Hepatocyte (in vitro differentiated cells): ENCODE results near the gene IP6K2. TPM values are rescaled to one million over a fixed set of nuclear protein-coding genes. Genes with fewer than 3 reads are reported as not detected.
"Not testable (repeated sequence)": the region's sequence is repeated elsewhere in the genome, so short reads cannot be mapped to it uniquely, and the experiment has no call there.

Source experiments
- DNase-seq: peaks from one replicate; pipeline ENCODE4 v3.0.0-alpha.2; 2016; ENCODE audit warnings: low spot score
- H2AFZ ChIP-seq: fragments of 200-600 bp; sonication (generic); 2 replicates; pipeline ENCODE4 v1.6.0; 2016; ENCODE audit warnings: antibody characterized with exemption, mild to moderate bottlenecking
- H3K27ac ChIP-seq: fragments of 200-600 bp; sonication (generic); 2 replicates; pipeline ENCODE4 v1.5.1; 2016; ENCODE audit warnings: mild to moderate bottlenecking
- H3K27me3 ChIP-seq: fragments of 200-600 bp; sonication (generic); 2 replicates; pipeline ENCODE4 v1.6.1; 2016
- H3K36me3 ChIP-seq: fragments of 200-600 bp; sonication (generic); replicated peaks from 2 replicates; pipeline ENCODE4 v1.5.1; 2016; ENCODE audit warnings: low read depth; ENCODE audit not compliant: insufficient read depth
- H3K4me1 ChIP-seq: fragments of 200-600 bp; sonication (generic); 2 replicates; pipeline ENCODE4 v1.5.1; 2016; ENCODE audit warnings: mild to moderate bottlenecking, moderate library complexity; ENCODE audit not compliant: insufficient read depth
- H3K4me2 ChIP-seq: fragments of 200-600 bp; sonication (generic); 2 replicates; pipeline ENCODE4 v1.6.0; 2016
- H3K4me3 ChIP-seq: fragments of 200-600 bp; sonication (generic); 2 replicates; pipeline ENCODE4 v1.5.1; 2016; ENCODE audit warnings: mild to moderate bottlenecking
- H3K79me2 ChIP-seq: fragments of 200-600 bp; sonication (generic); 2 replicates; pipeline ENCODE4 v1.6.0; 2017; ENCODE audit warnings: mild to moderate bottlenecking
- H3K9me2 ChIP-seq: fragments of 200-600 bp; sonication (generic); replicated peaks from 2 replicates; pipeline ENCODE4 v1.6.0; 2017; ENCODE audit warnings: mild to moderate bottlenecking; ENCODE audit not compliant: insufficient read depth
- H3K9me3 ChIP-seq: fragments of 200-600 bp; sonication (generic); 2 replicates; pipeline ENCODE4 v1.5.1; 2016; ENCODE audit warnings: low read depth, mild to moderate bottlenecking
- H4K20me1 ChIP-seq: fragments of 200-600 bp; sonication (generic); 2 replicates; pipeline ENCODE4 v1.6.0; 2016; ENCODE audit warnings: mild to moderate bottlenecking; ENCODE audit not compliant: insufficient read depth, poor library complexity, severe bottlenecking
- EZH2 ChIP-seq: fragments of 200-600 bp; sonication (generic); IDR thresholded peaks from 2 replicates; pipeline ENCODE4 v1.6.1; 2016; ENCODE audit warnings: antibody characterized with exemption, mild to moderate bottlenecking, borderline replicate concordance
- EZH2phosphoT487 ChIP-seq: fragments of 200-600 bp; sonication (generic); IDR thresholded peaks from one replicate; pipeline ENCODE4 v1.6.1; 2018; ENCODE audit warnings: antibody characterized with exemption, mild to moderate bottlenecking, low read depth, moderate library complexity; ENCODE audit not compliant: unreplicated experiment, severe bottlenecking
- WGBS: methylation state at CpG from one replicate; pipeline ENCODE4 v1.1.6; 2016; ENCODE audit warnings: low lambda C conversion rate; ENCODE audit errors: missing lambda C conversion rate; 5-methylcytosine and 5-hydroxymethylcytosine counted together
- polyA plus RNA-seq: library from polyadenylated mRNA; unstranded; fragments of >200 nt; fragmentation: Nextera tagmentation; extraction: Ambion mirVana; gene quantifications from 2 replicates; pipeline ENCODE4 v1.2.1, GENCODE V29; 2016
- total RNA-seq: library from RNA; depleted of rRNA; stranded (reverse); fragments of >200 nt; gene quantifications from 2 replicates; pipeline ENCODE4 v1.2.3, GENCODE V29; 2014
- TF ChIP-seq, protein P1 (sequence below): fragments of 200-600 bp; sonication (generic); IDR thresholded peaks from 2 replicates; pipeline ENCODE4 v1.5.1; 2016; ENCODE audit warnings: antibody characterized with exemption, mild to moderate bottlenecking; ENCODE audit not compliant: poor library complexity

The IP6K2 gene, protein sequence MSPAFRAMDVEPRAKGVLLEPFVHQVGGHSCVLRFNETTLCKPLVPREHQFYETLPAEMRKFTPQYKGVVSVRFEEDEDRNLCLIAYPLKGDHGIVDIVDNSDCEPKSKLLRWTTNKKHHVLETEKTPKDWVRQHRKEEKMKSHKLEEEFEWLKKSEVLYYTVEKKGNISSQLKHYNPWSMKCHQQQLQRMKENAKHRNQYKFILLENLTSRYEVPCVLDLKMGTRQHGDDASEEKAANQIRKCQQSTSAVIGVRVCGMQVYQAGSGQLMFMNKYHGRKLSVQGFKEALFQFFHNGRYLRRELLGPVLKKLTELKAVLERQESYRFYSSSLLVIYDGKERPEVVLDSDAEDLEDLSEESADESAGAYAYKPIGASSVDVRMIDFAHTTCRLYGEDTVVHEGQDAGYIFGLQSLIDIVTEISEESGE
- 99.3 and 112 TPM in 2 replicates for total RNA-seq
- polyA plus RNA-seq: 155 and 169 TPM in 2 replicates

DNA sequence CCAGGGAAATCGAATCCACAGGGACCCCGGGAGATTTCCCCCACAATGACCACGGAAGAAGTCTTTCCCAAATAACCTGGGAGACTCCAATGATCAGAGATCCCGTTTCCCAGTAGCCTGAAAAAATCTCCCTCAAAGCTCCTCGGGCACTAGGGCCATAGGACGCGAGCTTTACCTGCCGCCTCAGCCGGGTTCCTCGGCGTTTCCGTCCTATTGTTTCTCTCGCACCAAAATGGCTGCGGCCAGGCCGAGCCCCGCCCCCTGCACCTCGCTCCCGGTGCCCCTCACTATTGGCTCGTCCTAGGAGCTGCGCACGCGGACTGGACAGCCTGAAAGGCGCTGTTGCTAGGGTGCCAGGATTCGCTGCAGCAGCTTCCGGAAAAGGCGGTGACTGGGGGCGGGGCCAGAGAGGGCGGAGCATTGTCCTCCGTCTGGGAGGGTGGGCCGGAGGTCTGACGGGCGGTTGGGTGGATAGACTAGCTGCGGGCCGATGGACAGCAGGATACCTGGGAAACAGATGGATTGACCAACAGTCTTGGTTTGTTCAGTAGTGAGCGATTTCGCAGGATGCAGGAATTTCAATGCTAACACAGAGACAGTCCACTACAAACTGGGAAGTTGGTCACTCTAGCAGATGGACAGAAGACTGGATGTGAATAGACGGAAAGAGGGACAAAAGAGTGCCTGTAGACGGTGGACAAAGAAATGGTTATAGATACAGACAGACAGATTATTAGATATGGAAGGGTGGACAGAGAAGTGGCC is at the start of gene IP6K2:
TSS of gene IP6K2 (minus strand) at position 240 of the 765 bp plus-strand sequence. CDS start 21,930 bp downstream, outside the sequence.
- peaks cover 48% of the 10 kb centered on the region for H3K79me2 ChIP-seq
- H3K27ac ChIP-seq: peak within 1 kb of the TSS; percentile 95
- H3K4me3 ChIP-seq: peak within 1 kb of the TSS; percentile 84
- H3K36me3 ChIP-seq: no peaks in the 10 kb centered on the region
- peaks cover 42% of the 10 kb centered on the region for H4K20me1 ChIP-seq
- no peaks in the 10 kb centered on the region for H3K27me3 ChIP-seq
- DNase-seq: peak; percentile 100
- 5% methylated on average over 35 of the region's 38 CpGs for WGBS
- H3K4me2 ChIP-seq: peak within 1 kb of the TSS; percentile 89
- H2AFZ ChIP-seq: peak within 1 kb of the TSS; percentile 37
- TF ChIP-seq EZH2phosphoT487 (no peak), EZH2 (no peak)
- TF ChIP-seq, protein P1, sequence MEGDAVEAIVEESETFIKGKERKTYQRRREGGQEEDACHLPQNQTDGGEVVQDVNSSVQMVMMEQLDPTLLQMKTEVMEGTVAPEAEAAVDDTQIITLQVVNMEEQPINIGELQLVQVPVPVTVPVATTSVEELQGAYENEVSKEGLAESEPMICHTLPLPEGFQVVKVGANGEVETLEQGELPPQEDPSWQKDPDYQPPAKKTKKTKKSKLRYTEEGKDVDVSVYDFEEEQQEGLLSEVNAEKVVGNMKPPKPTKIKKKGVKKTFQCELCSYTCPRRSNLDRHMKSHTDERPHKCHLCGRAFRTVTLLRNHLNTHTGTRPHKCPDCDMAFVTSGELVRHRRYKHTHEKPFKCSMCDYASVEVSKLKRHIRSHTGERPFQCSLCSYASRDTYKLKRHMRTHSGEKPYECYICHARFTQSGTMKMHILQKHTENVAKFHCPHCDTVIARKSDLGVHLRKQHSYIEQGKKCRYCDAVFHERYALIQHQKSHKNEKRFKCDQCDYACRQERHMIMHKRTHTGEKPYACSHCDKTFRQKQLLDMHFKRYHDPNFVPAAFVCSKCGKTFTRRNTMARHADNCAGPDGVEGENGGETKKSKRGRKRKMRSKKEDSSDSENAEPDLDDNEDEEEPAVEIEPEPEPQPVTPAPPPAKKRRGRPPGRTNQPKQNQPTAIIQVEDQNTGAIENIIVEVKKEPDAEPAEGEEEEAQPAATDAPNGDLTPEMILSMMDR: no peak
- H3K9me2 ChIP-seq: no peaks in the 10 kb centered on the region
- no peaks in the 10 kb centered on the region for H3K9me3 ChIP-seq
- peaks cover 40% of the 10 kb centered on the region for H3K4me1 ChIP-seq

DNA sequence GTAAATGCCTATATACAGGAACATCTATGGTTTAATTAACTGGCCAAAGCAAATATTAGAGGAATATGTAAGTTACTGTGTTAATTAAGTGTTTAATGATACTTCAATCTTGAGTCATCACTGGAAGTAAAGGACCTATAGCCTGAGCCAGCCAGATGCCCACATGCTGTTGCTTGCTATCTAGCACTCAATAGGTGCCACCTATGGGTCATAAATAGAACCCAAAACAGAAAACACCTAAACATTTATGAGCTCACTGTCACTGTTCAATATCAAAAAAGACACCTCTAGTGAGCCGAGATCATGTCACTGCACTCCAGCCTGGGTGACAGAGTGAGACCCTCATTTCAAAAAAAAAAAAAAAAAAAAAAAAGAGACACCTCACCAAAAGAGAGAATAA is 48.4 kb upstream of the IP6K2 start:
- no peak overlapping the region for H2AFZ ChIP-seq
- H3K9me3 ChIP-seq: no peaks in the 10 kb centered on the region
- peak; percentile 13 for DNase-seq
- H3K4me1 ChIP-seq: no peaks in the 10 kb centered on the region
- H3K9me2 ChIP-seq: no peaks in the 10 kb centered on the region
- WGBS: 100% methylated on average over 1 of the region's 1 CpG
- no peaks in the 10 kb centered on the region for H3K79me2 ChIP-seq
- TF ChIP-seq EZH2: no peak
- TF ChIP-seq, protein P1: peak; percentile 25
- no peak for TF ChIP-seq EZH2phosphoT487
- no peak overlapping the region for H3K27ac ChIP-seq
- H3K4me3 ChIP-seq: no peak overlapping the region
- H3K27me3 ChIP-seq: no peaks in the 10 kb centered on the region
- H3K4me2 ChIP-seq: no peak overlapping the region
- H4K20me1 ChIP-seq: no peaks in the 10 kb centered on the region
- H3K36me3 ChIP-seq: no peaks in the 10 kb centered on the region

DNA sequence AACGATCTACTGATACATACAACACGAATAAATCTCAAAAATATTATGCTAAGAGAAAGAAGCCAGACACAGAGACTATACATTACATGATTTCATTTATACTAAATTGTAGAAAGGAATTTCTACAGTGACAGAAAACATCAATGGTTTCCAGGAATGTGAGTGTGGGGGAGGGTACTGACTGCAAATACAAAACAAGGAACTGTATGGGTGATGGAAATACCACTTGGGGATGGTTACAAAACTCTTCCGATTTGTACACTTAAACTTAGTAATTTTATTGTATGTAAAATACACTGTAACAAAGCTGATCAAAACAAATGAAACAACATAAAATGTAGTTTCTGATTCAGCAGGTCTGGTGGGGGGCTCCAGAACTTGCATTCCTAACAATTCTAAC is 45.8 kb upstream of the IP6K2 start:
- Histone ChIP-seq H3K4me1 (no peaks in the 10 kb centered on the region), H3K9me2 (no peaks in the 10 kb centered on the region), H2AFZ (no peak overlapping the region), H3K4me2 (no peak overlapping the region), H4K20me1 (no peaks in the 10 kb centered on the region), H3K27ac (no peak overlapping the region), H3K79me2 (no peaks in the 10 kb centered on the region), H3K4me3 (no peak overlapping the region), H3K9me3 (no peaks in the 10 kb centered on the region), H3K27me3 (no peaks in the 10 kb centered on the region), H3K36me3 (no peaks in the 10 kb centered on the region)
- no peak for TF ChIP-seq EZH2phosphoT487
- TF ChIP-seq EZH2: no peak
- TF ChIP-seq, protein P1: no peak
- DNase-seq: no peak
- WGBS: 99% methylated on average over 3 of the region's 3 CpGs

DNA sequence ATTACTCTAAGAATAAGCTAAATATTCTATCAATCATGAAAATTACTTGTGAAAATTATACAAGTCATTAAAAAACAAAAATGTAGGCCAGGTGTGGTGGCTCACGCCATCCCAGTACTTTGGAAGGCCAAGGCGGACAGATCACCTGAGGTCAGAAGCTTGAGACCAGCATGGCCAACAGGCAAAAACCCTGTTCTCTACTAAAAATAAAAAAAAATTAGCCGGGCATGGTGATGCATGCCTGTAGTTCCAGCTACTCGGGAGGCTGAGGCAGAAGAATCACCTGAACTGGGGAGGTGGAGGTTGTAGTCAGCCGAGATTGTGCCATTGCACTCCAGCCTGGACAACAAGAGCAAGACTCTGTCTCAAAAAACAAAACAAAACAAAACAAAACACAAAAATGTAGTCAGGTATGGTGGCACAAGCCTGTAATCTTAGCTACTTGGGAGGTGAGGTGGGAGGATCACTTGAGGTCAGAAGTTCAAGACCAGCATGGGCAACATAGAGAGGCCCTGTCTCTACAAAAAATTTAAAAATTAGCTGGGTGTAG is 43.0 kb upstream of the IP6K2 start:
- not testable (repeated sequence) for H4K20me1 ChIP-seq, H3K9me2 ChIP-seq, H3K9me3 ChIP-seq, DNase-seq, H3K36me3 ChIP-seq, H3K4me3 ChIP-seq, H3K4me1 ChIP-seq, H3K27me3 ChIP-seq, H3K4me2 ChIP-seq, H3K79me2 ChIP-seq, H2AFZ ChIP-seq
- WGBS: 97% methylated on average over 5 of the region's 5 CpGs
- peak overlapping the region; percentile 21 for H3K27ac ChIP-seq

DNA sequence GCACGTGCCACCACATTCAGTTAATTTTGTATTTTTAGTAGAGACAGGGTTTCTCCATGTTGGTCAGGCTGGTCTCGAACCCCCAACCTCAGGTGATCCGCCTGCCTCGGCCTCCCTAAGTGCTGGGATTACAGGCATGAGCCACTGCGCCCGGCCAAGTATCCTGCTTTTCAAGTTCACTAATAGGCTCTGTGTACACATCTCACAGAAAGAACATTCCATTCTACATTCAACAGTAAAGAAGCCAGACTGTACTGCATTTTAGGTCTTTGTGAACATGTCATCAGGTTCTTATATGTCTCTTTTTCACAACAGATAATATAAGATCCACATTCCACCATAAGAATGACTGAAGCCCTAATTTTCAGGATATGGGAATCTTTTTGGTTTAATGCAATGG is 42.5 kb upstream of the IP6K2 start:
- not testable (repeated sequence) for H3K4me1 ChIP-seq, H3K36me3 ChIP-seq, H3K9me2 ChIP-seq, H3K4me3 ChIP-seq, H3K9me3 ChIP-seq, H2AFZ ChIP-seq, H3K4me2 ChIP-seq, H3K79me2 ChIP-seq, H3K27me3 ChIP-seq, H4K20me1 ChIP-seq
- 76% methylated on average over 6 of the region's 6 CpGs for WGBS
- peak overlapping the region; percentile 21 for H3K27ac ChIP-seq
- DNase-seq: peak; percentile 13
